NT2/D1 (cell line): Measurements from ENCODE around the gene PI4KB.

Experiments used
- SUZ12 ChIP-seq: IDR thresholded peaks from 2 replicates; pipeline ENCODE4 v1.6.1; 2011; ENCODE audit not compliant: insufficient read length, insufficient read depth; ENCODE audit errors: extremely low read depth
- YY1 ChIP-seq: IDR thresholded peaks from 2 replicates; pipeline ENCODE4 v1.6.1; 2011; ENCODE audit not compliant: insufficient read length, insufficient read depth
- ZNF274 ChIP-seq: IDR thresholded peaks from 2 replicates; pipeline ENCODE4 v1.6.1; 2011; ENCODE audit warnings: mild to moderate bottlenecking, low read depth, low read length

- no peak for TF ChIP-seq YY1
- no peak for TF ChIP-seq ZNF274
- no peak for TF ChIP-seq SUZ12
These were observed 37.9 kb downstream of the PI4KB start for GRCh38 chr1:151289080-151289935.
